ENCODE measurements around the gene P2RY11. TPM values are rescaled to one million over a fixed set of nuclear protein-coding genes. Genes with fewer than 3 reads are reported as not detected.

The P2RY11 gene
- total RNA-seq, 1 donor from 2014 or later = 19.3 TPM

GRCh38 chr19:10113592-10113963 lies 2.1 kb downstream of the P2RY11 start:
- peaks cover 39% of the 10 kb centered on the region for H3K79me2 ChIP-seq (ENCODE audit: insufficient read depth, low read length)
- DNase-seq (ENCODE audit: low read depth) (no peak), FAIRE-seq (no peak)
- no peak overlapping the region for H3K4me2 ChIP-seq (ENCODE audit: low read length)
- H3K9ac ChIP-seq (ENCODE audit: low read length) = no peak overlapping the region
- no peaks in the 10 kb centered on the region for H3K27me3 ChIP-seq (ENCODE audit: insufficient read depth, low read length)
- H2AFZ ChIP-seq (ENCODE audit: low read depth, low read length) = no peak overlapping the region
- Mint-ChIP-seq H3K27me3 (ENCODE audit: low read depth, unreplicated experiment) (no peaks in the 10 kb centered on the region), H3K4me3 (ENCODE audit: unreplicated experiment) (no peak overlapping the region), H3K9me3 (ENCODE audit: unreplicated experiment) (no peaks in the 10 kb centered on the region), H3K27ac (ENCODE audit: unreplicated experiment) (no peak overlapping the region), H3K36me3 (ENCODE audit: low read depth, unreplicated experiment) (peaks cover 14% of the 10 kb centered on the region), H3K4me1 (ENCODE audit: low read depth, unreplicated experiment) (peaks cover 6% of the 10 kb centered on the region)
- TF ChIP-seq CTCF (IDR thresholded peaks at IDR 0.05; ENCODE audit: insufficient read depth, low read depth, low read length) = no peak
- peaks cover 11% of the 10 kb centered on the region for H3K36me3 ChIP-seq (ENCODE audit: insufficient read depth, low read length)
- H3K27ac ChIP-seq (ENCODE audit: low read depth, low read length) = no peak overlapping the region
- H3K4me3 ChIP-seq (ENCODE audit: insufficient read depth, low read depth, low read length) = no peak overlapping the region
- peaks cover 4% of the 10 kb centered on the region for H3K4me1 ChIP-seq (ENCODE audit: insufficient read depth, low read length)
- H4K20me1 ChIP-seq (ENCODE audit: insufficient read depth, low read length) = peaks cover 73% of the 10 kb centered on the region
- no peaks in the 10 kb centered on the region for H3K9me3 ChIP-seq (ENCODE audit: insufficient read depth, low read depth, low read length)

- H3K36me3 ChIP-seq (ENCODE audit: insufficient read depth, low read length) = peaks cover 8% of the 10 kb centered on the region
- H3K27ac Mint-ChIP-seq (ENCODE audit: unreplicated experiment) = no peak overlapping the region
- FAIRE-seq = no peak
These were observed 2.6 kb downstream of the P2RY11 start for GRCh38 chr19:10113964-10114650.

More at GRCh38 chr19:10113964-10114650, 2.6 kb downstream of the P2RY11 start:
- Mint-ChIP-seq H3K36me3 (ENCODE audit: low read depth, unreplicated experiment) (peaks cover 13% of the 10 kb centered on the region), H3K4me3 (ENCODE audit: unreplicated experiment) (no peak overlapping the region), H3K4me1 (ENCODE audit: low read depth, unreplicated experiment) (peaks cover 10% of the 10 kb centered on the region), H3K27me3 (ENCODE audit: low read depth, unreplicated experiment) (no peaks in the 10 kb centered on the region), H3K9me3 (ENCODE audit: unreplicated experiment) (no peaks in the 10 kb centered on the region)
- no peak overlapping the region for H3K4me2 ChIP-seq (ENCODE audit: low read length)
- H2AFZ ChIP-seq (ENCODE audit: low read depth, low read length) = no peak overlapping the region
- no peak for DNase-seq (ENCODE audit: low read depth)
- no peaks in the 10 kb centered on the region for H3K27me3 ChIP-seq (ENCODE audit: insufficient read depth, low read length)
- peaks cover 77% of the 10 kb centered on the region for H4K20me1 ChIP-seq (ENCODE audit: insufficient read depth, low read length)
- H3K9ac ChIP-seq (ENCODE audit: low read length) = no peak overlapping the region
- no peak for TF ChIP-seq EZH2 (IDR thresholded peaks at IDR 0.05; ENCODE audit: insufficient read depth, low read length)
- TF ChIP-seq CTCF (IDR thresholded peaks at IDR 0.05; ENCODE audit: insufficient read depth, low read depth, low read length) = no peak
- H3K9me3 ChIP-seq (ENCODE audit: insufficient read depth, low read depth, low read length) = no peaks in the 10 kb centered on the region
- H3K79me2 ChIP-seq (ENCODE audit: insufficient read depth, low read length) = peaks cover 40% of the 10 kb centered on the region
- no peak overlapping the region for H3K4me3 ChIP-seq (ENCODE audit: insufficient read depth, low read depth, low read length)
- H3K4me1 ChIP-seq (ENCODE audit: insufficient read depth, low read length) = peaks cover 10% of the 10 kb centered on the region
- no peak overlapping the region for H3K27ac ChIP-seq (ENCODE audit: low read depth, low read length)

Measured in astrocyte (in vitro differentiated cells and primary cell).